Type B pancreatic cell (in vitro differentiated cells): ENCODE data around the gene CD80. TPM values are rescaled to one million over a fixed set of nuclear protein-coding genes. Genes with fewer than 3 reads are reported as not detected.
A peak's percentile ranks its signal among the peaks of the same experiment; 100 is the strongest.

Experiments used
- DNase-seq: peaks from one replicate; pipeline ENCODE4 v3.0.0; 2021; ENCODE audit warnings: mixed read lengths; ENCODE audit not compliant: unreplicated experiment; ENCODE audit errors: extremely low spot score
- H3K27ac Mint-ChIP-seq: 2 replicates; pipeline ENCODE4 v1.8.0; 2021; ENCODE audit warnings: mild to moderate bottlenecking, mixed read lengths
- H3K27me3 Mint-ChIP-seq: 2 replicates; pipeline ENCODE4 v1.8.0; 2021; ENCODE audit warnings: mixed read lengths
- H3K36me3 Mint-ChIP-seq: 2 replicates; pipeline ENCODE4 v1.8.0; 2021; ENCODE audit warnings: mixed read lengths
- H3K4me1 Mint-ChIP-seq: one replicate; pipeline ENCODE4 v1.8.0; 2021; ENCODE audit warnings: mixed read lengths; ENCODE audit not compliant: unreplicated experiment
- H3K4me3 Mint-ChIP-seq: 2 replicates; pipeline ENCODE4 v1.8.0; 2021; ENCODE audit warnings: mild to moderate bottlenecking, mixed read lengths
- H3K9me3 Mint-ChIP-seq: 2 replicates; pipeline ENCODE4 v1.8.0; 2021; ENCODE audit warnings: mixed read lengths
- long read RNA-seq: library from polyadenylated mRNA; unstranded; transcript quantifications from one replicate; pipeline ENCODE4 v2.0.0, GENCODE V29; 2020
- total RNA-seq: library from RNA; stranded (reverse); gene quantifications from 2 replicates; pipeline ENCODE4 v1.2.1, GENCODE V29; 2021; ENCODE audit warnings: low replicate concordance
- TF ChIP-seq, protein P1 (sequence below): fragments of 200-600 bp; sonication (generic); conservative IDR thresholded peaks from 2 replicates; pipeline ENCODE4 v1.5.0; 2021; ENCODE audit warnings: antibody characterized with exemption, mild to moderate bottlenecking

The CD80 gene
- total RNA-seq = 0.10 TPM in 1 of 2 replicates, not detected in the other
- long read RNA-seq = 0 reads

GRCh38 chr3:119559441-119559963 lies at the start of gene CD80:
TSS of gene CD80 (minus strand) at chr3:119559614. CDS start at chr3:119557728, 1,886 bp downstream.
- H3K9me3 Mint-ChIP-seq = no peaks in the 10 kb centered on the region
- no peak within 1 kb of the TSS for H3K27ac Mint-ChIP-seq
- no peak within 1 kb of the TSS for H3K4me3 Mint-ChIP-seq
- H3K36me3 Mint-ChIP-seq = no peaks in the 10 kb centered on the region
- no peak for DNase-seq
- TF ChIP-seq, protein P1, sequence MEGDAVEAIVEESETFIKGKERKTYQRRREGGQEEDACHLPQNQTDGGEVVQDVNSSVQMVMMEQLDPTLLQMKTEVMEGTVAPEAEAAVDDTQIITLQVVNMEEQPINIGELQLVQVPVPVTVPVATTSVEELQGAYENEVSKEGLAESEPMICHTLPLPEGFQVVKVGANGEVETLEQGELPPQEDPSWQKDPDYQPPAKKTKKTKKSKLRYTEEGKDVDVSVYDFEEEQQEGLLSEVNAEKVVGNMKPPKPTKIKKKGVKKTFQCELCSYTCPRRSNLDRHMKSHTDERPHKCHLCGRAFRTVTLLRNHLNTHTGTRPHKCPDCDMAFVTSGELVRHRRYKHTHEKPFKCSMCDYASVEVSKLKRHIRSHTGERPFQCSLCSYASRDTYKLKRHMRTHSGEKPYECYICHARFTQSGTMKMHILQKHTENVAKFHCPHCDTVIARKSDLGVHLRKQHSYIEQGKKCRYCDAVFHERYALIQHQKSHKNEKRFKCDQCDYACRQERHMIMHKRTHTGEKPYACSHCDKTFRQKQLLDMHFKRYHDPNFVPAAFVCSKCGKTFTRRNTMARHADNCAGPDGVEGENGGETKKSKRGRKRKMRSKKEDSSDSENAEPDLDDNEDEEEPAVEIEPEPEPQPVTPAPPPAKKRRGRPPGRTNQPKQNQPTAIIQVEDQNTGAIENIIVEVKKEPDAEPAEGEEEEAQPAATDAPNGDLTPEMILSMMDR = peak; percentile 46
- H3K4me1 Mint-ChIP-seq = no peaks in the 10 kb centered on the region
- H3K27me3 Mint-ChIP-seq = peaks cover 4% of the 10 kb centered on the region

DNA sequence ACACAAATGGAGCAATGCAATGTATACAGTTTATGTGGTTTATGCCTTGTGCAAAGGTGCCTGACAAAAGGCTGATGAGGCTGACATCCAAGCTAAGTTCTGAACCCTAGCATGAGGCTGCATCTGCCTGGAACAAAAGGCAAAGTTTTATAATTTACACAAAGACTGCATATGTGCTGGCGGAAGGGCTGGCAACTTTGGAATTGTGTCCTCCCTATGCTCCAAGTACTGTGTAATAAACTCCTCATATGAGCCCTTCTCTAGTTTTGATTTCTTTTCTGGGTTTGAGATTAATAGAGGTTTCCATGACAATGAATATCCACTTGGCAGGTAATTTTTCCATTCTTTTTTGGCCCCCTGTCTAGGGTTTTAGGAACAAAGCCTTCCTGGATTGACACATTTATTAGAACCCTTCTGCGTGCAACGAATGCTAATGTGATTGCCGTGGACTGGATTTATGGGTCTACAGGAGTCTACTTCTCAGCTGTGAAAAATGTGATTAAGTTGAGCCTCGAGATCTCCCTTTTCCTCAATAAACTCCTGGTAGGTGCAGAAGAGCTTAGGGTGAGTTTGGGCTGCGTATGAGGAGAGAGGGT lies 49.1 kb upstream of the CD80 start:
- TF ChIP-seq, protein P1 = no peak
- H3K4me1 Mint-ChIP-seq = peaks cover 9% of the 10 kb centered on the region
- no peak for DNase-seq
- H3K36me3 Mint-ChIP-seq = no peaks in the 10 kb centered on the region
- peak overlapping the region; percentile 37 for H3K4me3 Mint-ChIP-seq
- peaks cover 10% of the 10 kb centered on the region for H3K9me3 Mint-ChIP-seq
- H3K27ac Mint-ChIP-seq = peak overlapping the region; percentile 86
- H3K27me3 Mint-ChIP-seq = no peaks in the 10 kb centered on the region

DNA sequence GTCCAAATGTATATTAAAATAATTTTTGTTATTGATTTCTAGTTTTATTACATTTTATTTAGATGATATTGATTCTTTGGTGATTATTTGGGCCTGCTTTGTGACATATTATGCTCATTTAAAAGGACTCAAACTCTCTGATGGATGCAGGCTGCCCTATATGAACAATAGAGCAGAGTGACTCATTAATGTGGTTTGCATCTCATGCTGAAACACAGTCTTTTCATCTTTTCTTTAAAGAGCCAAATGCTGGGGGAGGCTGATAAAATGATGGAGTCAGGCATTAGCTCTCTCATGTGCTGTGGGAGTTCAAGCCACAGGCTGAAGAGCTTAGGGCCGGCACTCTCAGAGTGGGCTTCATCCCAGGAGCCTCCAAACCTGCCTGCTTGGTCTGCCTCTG lies 45.5 kb upstream of the CD80 start:
- no peak overlapping the region for H3K27ac Mint-ChIP-seq
- H3K27me3 Mint-ChIP-seq = no peaks in the 10 kb centered on the region
- H3K4me3 Mint-ChIP-seq = no peak overlapping the region
- H3K9me3 Mint-ChIP-seq = peaks cover 5% of the 10 kb centered on the region
- peaks cover 9% of the 10 kb centered on the region for H3K4me1 Mint-ChIP-seq
- TF ChIP-seq, protein P1 = no peak
- H3K36me3 Mint-ChIP-seq = no peaks in the 10 kb centered on the region
- DNase-seq = no peak

- no peak overlapping the region for H3K4me3 Mint-ChIP-seq
- no peaks in the 10 kb centered on the region for H3K27me3 Mint-ChIP-seq
- DNase-seq = no peak
- TF ChIP-seq, protein P1 = no peak
- peaks cover 11% of the 10 kb centered on the region for H3K4me1 Mint-ChIP-seq
- H3K36me3 Mint-ChIP-seq = no peaks in the 10 kb centered on the region
- peaks cover 5% of the 10 kb centered on the region for H3K9me3 Mint-ChIP-seq
- no peak overlapping the region for H3K27ac Mint-ChIP-seq
Observed at GRCh38 chr3:119602676-119603075, 43.3 kb upstream of the CD80 start.

DNA sequence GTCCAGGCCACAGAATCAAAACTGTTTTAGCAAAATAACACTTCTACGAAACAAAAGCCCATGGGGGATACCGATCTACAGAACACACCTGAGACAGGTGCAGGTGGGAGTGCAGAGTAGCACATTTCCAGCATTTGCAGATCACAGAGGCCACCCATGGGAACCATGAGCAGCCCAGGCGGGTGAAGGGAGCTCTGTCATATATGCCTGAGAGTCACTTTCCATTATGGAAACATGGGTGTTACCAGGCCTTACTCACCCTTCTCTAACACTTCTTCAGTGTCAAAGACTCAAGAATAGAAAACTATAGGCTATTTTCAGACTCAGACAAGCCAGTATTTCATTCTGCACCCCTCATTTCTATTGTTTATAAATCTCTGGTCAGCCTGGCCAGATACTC lies 41.7 kb upstream of the CD80 start:
- Mint-ChIP-seq H3K27me3 (no peaks in the 10 kb centered on the region), H3K9me3 (no peaks in the 10 kb centered on the region), H3K36me3 (no peaks in the 10 kb centered on the region), H3K27ac (no peak overlapping the region), H3K4me1 (peaks cover 17% of the 10 kb centered on the region), H3K4me3 (no peak overlapping the region)
- TF ChIP-seq, protein P1 = no peak
- DNase-seq = no peak
